Central memory CD8-positive, alpha-beta T cell (primary cell): Measurements from ENCODE around the gene NCCRP1.
A peak's percentile ranks its signal among the peaks of the same experiment; 100 is the strongest.

Experiments used
- ATAC-seq: fragments of 150-1000 bp; cut with Tn5 transposase; replicated peaks from 2 replicates; pipeline ENCODE4 v1.10.0; 2022; ENCODE audit warnings: mild to moderate bottlenecking, moderate FRiP score, moderate number of reproducible peaks; ENCODE audit not compliant: poor library complexity, severe bottlenecking; ENCODE audit errors: extremely low read depth
- DNase-seq, 2 donors: peaks; one replicate each; pipeline ENCODE4 v3.0.0; 2021; ENCODE audit warnings: low spot score in 2 of 2
- H3K27ac Mint-ChIP-seq: one replicate; pipeline ENCODE4 v1.8.0; 2022; ENCODE audit warnings: low read depth, mild to moderate bottlenecking, moderate library complexity, mixed read lengths
- H3K27me3 Mint-ChIP-seq: one replicate; pipeline ENCODE4 v1.8.0; 2022; ENCODE audit warnings: mixed read lengths
- H3K36me3 Mint-ChIP-seq: one replicate; pipeline ENCODE4 v1.8.0; 2022; ENCODE audit warnings: mild to moderate bottlenecking, moderate library complexity, mixed read lengths; ENCODE audit not compliant: insufficient read depth
- H3K4me1 Mint-ChIP-seq: one replicate; pipeline ENCODE4 v1.8.0; 2022; ENCODE audit warnings: mixed read lengths
- H3K4me3 Mint-ChIP-seq: one replicate; pipeline ENCODE4 v1.8.0; 2022; ENCODE audit warnings: mild to moderate bottlenecking, moderate library complexity, mixed read lengths
- H3K9me3 Mint-ChIP-seq: one replicate; pipeline ENCODE4 v1.8.0; 2022; ENCODE audit warnings: mixed read lengths

NCCRP1 gene, protein sequence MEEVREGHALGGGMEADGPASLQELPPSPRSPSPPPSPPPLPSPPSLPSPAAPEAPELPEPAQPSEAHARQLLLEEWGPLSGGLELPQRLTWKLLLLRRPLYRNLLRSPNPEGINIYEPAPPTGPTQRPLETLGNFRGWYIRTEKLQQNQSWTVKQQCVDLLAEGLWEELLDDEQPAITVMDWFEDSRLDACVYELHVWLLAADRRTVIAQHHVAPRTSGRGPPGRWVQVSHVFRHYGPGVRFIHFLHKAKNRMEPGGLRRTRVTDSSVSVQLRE

DNA sequence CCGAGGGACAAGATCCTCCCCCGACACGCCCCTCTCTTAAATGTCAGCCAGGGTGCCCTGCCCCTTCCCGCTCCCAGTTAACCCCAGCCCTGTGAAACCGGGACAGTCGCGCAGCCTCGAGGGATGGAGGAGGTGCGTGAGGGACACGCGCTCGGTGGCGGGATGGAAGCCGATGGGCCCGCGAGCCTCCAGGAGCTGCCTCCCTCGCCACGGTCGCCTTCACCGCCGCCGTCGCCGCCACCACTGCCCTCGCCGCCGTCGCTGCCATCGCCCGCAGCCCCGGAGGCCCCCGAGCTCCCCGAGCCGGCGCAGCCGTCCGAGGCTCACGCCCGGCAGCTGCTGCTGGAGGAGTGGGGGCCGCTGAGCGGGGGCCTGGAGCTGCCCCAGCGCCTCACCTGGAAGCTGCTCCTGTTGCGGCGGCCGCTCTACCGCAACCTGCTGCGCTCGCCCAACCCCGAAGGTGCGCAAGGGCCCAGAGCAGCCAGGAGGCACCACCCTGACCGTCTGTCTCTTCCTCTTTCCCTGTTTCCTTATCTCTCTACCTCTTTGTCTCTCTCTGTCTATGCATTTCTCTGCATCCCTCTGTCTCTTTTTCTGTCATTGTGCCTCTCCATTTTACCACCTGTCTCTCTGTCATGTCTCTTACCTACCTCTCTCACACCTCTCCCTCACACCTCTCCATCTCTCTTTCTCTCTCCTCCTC lies at the start of gene NCCRP1:
NCCRP1 (plus strand) TSS at position 105 of the 703 bp plus-strand sequence; CDS start at position 124, 19 bp downstream.
- H3K27me3 Mint-ChIP-seq = peaks cover 85% of the 10 kb centered on the region
- H3K4me1 Mint-ChIP-seq = peaks cover 23% of the 10 kb centered on the region
- peak within 1 kb of the TSS; percentile 59 for H3K4me3 Mint-ChIP-seq
- DNase-seq (no peak), ATAC-seq (peak; percentile 30)
- peaks cover 5% of the 10 kb centered on the region for H3K36me3 Mint-ChIP-seq
- peak within 1 kb of the TSS; percentile 78 for H3K27ac Mint-ChIP-seq
- H3K9me3 Mint-ChIP-seq = no peaks in the 10 kb centered on the region

GRCh38 chr19:39147480-39147879 lies 49.3 kb upstream of the NCCRP1 start:
- no peaks in the 10 kb centered on the region for H3K27me3 Mint-ChIP-seq
- no peak overlapping the region for H3K27ac Mint-ChIP-seq
- H3K4me1 Mint-ChIP-seq = peaks cover 43% of the 10 kb centered on the region
- no peaks in the 10 kb centered on the region for H3K9me3 Mint-ChIP-seq
- no peak overlapping the region for H3K4me3 Mint-ChIP-seq
- ATAC-seq (no peak), DNase-seq (no peak)
- peaks cover 4% of the 10 kb centered on the region for H3K36me3 Mint-ChIP-seq

DNA sequence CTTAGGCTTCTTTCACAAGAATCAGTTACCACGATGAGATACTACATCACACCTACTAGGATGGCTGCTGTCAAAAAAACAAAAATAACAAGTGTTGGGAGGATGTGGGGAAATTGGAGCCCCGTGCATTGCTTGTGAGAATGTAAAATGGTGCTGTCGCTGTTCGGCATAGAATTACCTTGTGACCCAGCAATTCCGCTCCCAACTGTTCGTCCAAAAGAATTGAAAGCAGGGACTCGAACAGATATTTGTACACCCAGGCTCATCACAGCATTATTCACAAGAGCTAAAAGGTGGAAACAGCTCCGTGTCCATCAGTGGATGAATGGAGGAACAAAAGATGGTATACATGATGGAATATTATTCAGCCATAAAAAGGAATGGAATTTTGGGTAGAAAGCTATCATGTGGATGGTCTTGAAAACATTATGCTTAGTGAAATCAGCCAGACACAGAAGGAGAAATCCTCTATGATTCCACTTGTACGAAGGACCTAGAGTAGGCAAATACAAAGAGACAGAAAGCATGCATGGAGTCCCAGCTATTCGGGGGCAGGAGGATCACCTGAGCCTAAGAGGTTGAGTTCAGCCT lies 47.7 kb upstream of the NCCRP1 start:
- H3K36me3 Mint-ChIP-seq = peaks cover 4% of the 10 kb centered on the region
- DNase-seq (no peak), ATAC-seq (no peak)
- H3K4me1 Mint-ChIP-seq = peaks cover 36% of the 10 kb centered on the region
- H3K4me3 Mint-ChIP-seq = no peak overlapping the region
- no peaks in the 10 kb centered on the region for H3K9me3 Mint-ChIP-seq
- H3K27ac Mint-ChIP-seq = no peak overlapping the region
- no peaks in the 10 kb centered on the region for H3K27me3 Mint-ChIP-seq

DNA sequence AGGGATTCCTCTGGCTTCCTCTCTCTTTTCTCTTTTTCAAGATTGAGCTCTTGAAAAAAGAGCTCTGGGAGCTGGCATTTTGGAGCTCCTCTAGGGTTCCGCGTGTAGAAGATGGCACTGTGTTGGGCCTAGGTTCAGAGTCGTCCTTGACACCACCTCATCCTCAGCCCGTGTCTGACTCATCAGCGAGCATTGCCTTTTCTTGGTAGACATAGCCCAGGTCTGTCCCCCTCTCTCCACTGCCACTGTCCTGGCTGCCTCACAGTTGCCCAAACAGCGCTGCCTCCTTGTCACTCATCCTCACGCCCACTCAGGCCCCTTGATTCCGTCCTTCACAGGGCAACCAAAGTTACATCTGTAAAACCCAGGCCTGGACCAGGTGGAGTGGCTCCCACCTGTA lies 46.5 kb upstream of the NCCRP1 start:
- no peak overlapping the region for H3K4me3 Mint-ChIP-seq
- peaks cover 32% of the 10 kb centered on the region for H3K4me1 Mint-ChIP-seq
- H3K36me3 Mint-ChIP-seq = peaks cover 4% of the 10 kb centered on the region
- no peak overlapping the region for H3K27ac Mint-ChIP-seq
- no peak for DNase-seq
- ATAC-seq = no peak
- no peaks in the 10 kb centered on the region for H3K9me3 Mint-ChIP-seq
- no peaks in the 10 kb centered on the region for H3K27me3 Mint-ChIP-seq

- no peak overlapping the region for H3K4me3 Mint-ChIP-seq
- ATAC-seq (no peak), DNase-seq (no peak)
- H3K9me3 Mint-ChIP-seq = no peaks in the 10 kb centered on the region
- peaks cover 33% of the 10 kb centered on the region for H3K4me1 Mint-ChIP-seq
- no peaks in the 10 kb centered on the region for H3K27me3 Mint-ChIP-seq
- H3K27ac Mint-ChIP-seq = no peak overlapping the region
- H3K36me3 Mint-ChIP-seq = peaks cover 4% of the 10 kb centered on the region
Measured at GRCh38 chr19:39150807-39151600, 45.8 kb upstream of the NCCRP1 start.

DNA sequence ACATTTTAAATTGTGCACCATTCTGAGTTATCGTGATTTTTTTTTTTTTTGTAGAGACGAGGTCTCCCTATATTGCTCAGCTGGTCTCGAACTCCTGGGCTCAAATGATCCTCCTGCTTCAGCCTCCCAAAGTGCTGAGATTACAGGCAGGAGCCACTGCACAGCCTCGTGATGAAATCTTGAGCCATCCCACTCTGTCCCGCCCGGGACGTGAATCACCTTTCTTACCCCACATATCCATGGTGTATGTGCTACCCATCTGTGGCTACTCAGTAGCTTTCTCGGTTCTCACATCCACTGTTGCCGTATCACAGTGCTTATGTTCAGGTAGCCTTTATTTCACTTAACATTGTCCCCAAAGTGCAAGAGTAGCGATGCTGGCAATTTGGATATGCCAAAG lies 44.7 kb upstream of the NCCRP1 start:
- H3K27me3 Mint-ChIP-seq = no peaks in the 10 kb centered on the region
- no peak for ATAC-seq
- H3K9me3 Mint-ChIP-seq = no peaks in the 10 kb centered on the region
- DNase-seq = no peak
- no peak overlapping the region for H3K27ac Mint-ChIP-seq
- no peak overlapping the region for H3K4me3 Mint-ChIP-seq
- H3K36me3 Mint-ChIP-seq = peaks cover 4% of the 10 kb centered on the region
- H3K4me1 Mint-ChIP-seq = peaks cover 30% of the 10 kb centered on the region

GRCh38 chr19:39154100-39154628 lies 42.6 kb upstream of the NCCRP1 start:
- Mint-ChIP-seq H3K36me3 (peaks cover 4% of the 10 kb centered on the region), H3K27ac (peak overlapping the region; percentile 36)

GRCh38 chr19:39154629-39155100 lies 42.1 kb upstream of the NCCRP1 start:
- ATAC-seq (no peak), DNase-seq (no peak)
- peaks cover 49% of the 10 kb centered on the region for H3K4me1 Mint-ChIP-seq
- H3K36me3 Mint-ChIP-seq = peaks cover 4% of the 10 kb centered on the region
- no peaks in the 10 kb centered on the region for H3K9me3 Mint-ChIP-seq
- no peak overlapping the region for H3K4me3 Mint-ChIP-seq
- peak overlapping the region; percentile 36 for H3K27ac Mint-ChIP-seq
- no peaks in the 10 kb centered on the region for H3K27me3 Mint-ChIP-seq

More at GRCh38 chr19:39154100-39154628, 42.6 kb upstream of the NCCRP1 start:
- DNase-seq (no peak), ATAC-seq (no peak)
- Mint-ChIP-seq H3K4me3 (no peak overlapping the region), H3K9me3 (no peaks in the 10 kb centered on the region), H3K27me3 (no peaks in the 10 kb centered on the region), H3K4me1 (peaks cover 45% of the 10 kb centered on the region)

DNA sequence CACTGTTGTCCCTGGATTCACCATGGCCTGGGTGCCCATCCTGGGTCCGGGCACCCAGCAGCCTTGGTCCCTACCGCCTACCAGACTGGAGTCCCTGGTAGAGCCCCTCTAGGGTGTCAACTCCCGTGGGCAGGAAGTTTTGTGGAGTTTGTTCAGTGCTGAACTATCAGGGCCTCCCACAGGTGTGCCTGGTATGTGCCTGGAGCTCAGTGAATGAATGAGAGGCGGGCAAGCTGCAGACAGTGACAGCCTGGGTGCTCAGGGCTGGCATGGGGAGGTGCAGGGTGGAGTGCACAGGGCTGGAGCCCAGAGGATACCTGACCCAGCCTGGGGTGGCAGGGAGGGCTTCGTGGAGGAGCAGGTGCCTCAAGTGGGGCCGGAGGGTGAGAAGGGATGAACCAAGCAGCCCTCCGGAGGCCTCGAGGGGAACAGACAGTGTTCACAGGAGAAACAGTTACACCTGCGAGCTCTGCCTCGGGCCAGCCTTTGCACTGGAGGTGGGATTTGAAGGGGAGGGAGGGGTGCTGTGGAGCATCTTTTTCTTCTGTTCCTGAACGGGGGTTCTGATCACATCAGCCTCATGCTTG lies 41.6 kb upstream of the NCCRP1 start:
- H3K27me3 Mint-ChIP-seq = no peaks in the 10 kb centered on the region
- H3K4me3 Mint-ChIP-seq = no peak overlapping the region
- ATAC-seq (no peak), DNase-seq (no peak)
- no peaks in the 10 kb centered on the region for H3K9me3 Mint-ChIP-seq
- H3K4me1 Mint-ChIP-seq = peaks cover 50% of the 10 kb centered on the region
- peaks cover 4% of the 10 kb centered on the region for H3K36me3 Mint-ChIP-seq
- H3K27ac Mint-ChIP-seq = no peak overlapping the region

DNA sequence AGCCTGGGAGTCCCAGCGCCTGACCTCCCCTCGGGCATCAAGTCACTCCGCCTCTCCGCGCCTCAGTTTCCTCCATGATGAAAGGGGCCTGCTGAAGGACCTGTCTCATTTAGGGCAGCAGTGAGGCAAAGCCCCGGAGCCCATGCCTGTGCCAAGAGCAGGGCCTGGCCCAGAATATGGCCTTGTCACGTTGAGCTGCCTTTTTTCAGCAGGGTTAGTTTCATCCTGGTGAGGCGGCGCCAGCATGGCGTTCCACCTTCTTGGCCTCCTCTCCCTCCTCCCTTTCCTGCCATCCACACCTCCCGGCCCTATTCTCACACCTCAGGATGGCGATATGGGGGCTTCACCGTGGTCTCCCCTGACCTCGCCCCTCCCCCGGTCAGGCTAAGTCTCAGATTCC lies 41.0 kb upstream of the NCCRP1 start:
- no peaks in the 10 kb centered on the region for H3K27me3 Mint-ChIP-seq
- H3K27ac Mint-ChIP-seq = no peak overlapping the region
- ATAC-seq (no peak), DNase-seq (no peak)
- H3K36me3 Mint-ChIP-seq = peaks cover 3% of the 10 kb centered on the region
- H3K4me1 Mint-ChIP-seq = peaks cover 54% of the 10 kb centered on the region
- H3K9me3 Mint-ChIP-seq = no peaks in the 10 kb centered on the region
- H3K4me3 Mint-ChIP-seq = no peak overlapping the region

DNA sequence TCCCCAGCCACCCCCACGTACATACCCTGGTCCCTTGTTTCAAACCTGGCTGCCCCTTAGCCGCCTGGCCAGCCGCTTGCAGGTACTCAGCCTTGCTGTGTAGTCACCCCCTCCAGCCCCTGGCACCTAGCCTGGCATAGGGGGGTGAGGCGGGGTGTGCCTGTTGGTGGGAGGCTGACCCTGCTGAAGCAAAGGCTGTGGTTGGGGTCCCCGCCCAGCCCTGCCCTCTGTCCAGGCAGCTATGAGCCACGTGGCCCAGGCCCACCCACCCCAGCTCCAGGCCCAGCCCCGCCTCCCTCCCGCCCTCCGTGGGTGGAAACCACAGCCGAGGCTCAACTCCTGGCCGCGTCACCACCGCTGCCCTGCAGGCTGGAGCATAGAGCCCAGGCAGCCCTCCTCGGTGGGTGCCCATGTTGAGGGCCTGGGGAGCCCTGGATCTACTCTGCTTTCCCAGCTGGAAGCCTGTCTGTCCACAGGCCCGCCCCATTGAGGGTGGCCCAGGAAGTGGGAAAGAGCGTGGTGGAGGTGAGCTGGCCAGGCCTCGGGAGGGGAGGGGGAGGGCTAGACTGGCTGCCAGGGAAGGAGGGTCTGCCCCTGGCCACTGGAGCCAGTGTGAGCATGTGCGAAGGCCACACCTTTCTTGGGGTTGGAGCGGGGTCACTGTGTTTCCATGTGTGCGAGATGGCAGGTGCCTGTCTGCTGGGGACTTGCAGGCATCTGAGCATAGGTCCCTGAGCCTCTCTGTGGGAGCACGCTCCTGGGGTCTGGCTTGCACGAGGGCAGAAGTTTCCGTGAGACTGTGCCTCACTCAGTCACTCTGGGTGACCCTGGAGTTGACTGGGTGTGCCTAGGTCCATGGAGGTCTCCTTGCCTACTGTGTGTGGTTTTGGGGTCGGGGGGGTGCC lies 40.2 kb upstream of the NCCRP1 start:
- Mint-ChIP-seq H3K4me3 (no peak overlapping the region), H3K36me3 (no peaks in the 10 kb centered on the region), H3K27me3 (no peaks in the 10 kb centered on the region), H3K9me3 (no peaks in the 10 kb centered on the region), H3K4me1 (peaks cover 49% of the 10 kb centered on the region), H3K27ac (no peak overlapping the region)
- no peak for DNase-seq
- ATAC-seq = no peak
